ENCODE measurements around the gene DZIP3.

The DZIP3 gene

DNA sequence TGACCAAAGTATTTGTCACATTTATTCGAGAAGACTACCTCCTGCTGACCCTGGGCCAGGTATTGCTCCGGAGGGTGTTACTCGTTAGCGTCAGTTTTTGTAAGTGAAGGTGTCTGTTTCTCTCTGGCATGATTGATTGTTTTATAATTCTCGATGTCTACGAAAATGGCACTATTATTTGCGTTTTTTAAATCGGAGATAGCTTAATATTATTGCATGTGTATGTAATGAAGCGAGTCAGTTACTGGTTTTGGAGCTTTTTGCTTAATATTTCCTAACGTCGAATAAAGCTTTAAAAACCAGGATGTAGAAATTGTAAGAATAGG lies 439 bp downstream of the DZIP3 start:
- Mint-ChIP-seq H3K4me1 (peaks cover 58% of the 10 kb centered on the region), H3K27me3 (ENCODE audit: low read depth, poor library complexity) (peaks cover 4% of the 10 kb centered on the region), H3K36me3 (ENCODE audit: low read depth) (peaks cover 5% of the 10 kb centered on the region), H3K4me3 (peak overlapping the region; percentile 99), H3K27ac (peak overlapping the region; percentile 100), H3K9me3 (no peaks in the 10 kb centered on the region)
- no peak for TF ChIP-seq CTCF (IDR thresholded peaks at IDR 0.05)
- DNase-seq: no peak

- peaks cover 4% of the 10 kb centered on the region for H3K27me3 Mint-ChIP-seq (ENCODE audit: low read depth, poor library complexity)
- H3K27ac Mint-ChIP-seq: peak overlapping the region; percentile 45
- H3K9me3 Mint-ChIP-seq: no peaks in the 10 kb centered on the region
- H3K4me1 Mint-ChIP-seq: peaks cover 54% of the 10 kb centered on the region
- peaks cover under 1% of the 10 kb centered on the region for H3K36me3 Mint-ChIP-seq (ENCODE audit: low read depth)
- DNase-seq: no peak
- no peak for TF ChIP-seq CTCF (IDR thresholded peaks at IDR 0.05)
- peak overlapping the region; percentile 99 for H3K4me3 Mint-ChIP-seq
Measured at GRCh38 chr3:108590460-108590859, 938 bp downstream of the DZIP3 start.

GRCh38 chr3:108595321-108595720 lies 5.8 kb downstream of the DZIP3 start:
- Mint-ChIP-seq H3K4me1 (peaks cover 29% of the 10 kb centered on the region), H3K36me3 (ENCODE audit: low read depth) (peaks cover 2% of the 10 kb centered on the region), H3K4me3 (no peak overlapping the region), H3K27ac (no peak overlapping the region), H3K9me3 (no peaks in the 10 kb centered on the region), H3K27me3 (ENCODE audit: low read depth, poor library complexity) (peaks cover 4% of the 10 kb centered on the region)
- DNase-seq: no peak
- TF ChIP-seq CTCF (IDR thresholded peaks at IDR 0.05): no peak

- Mint-ChIP-seq H3K4me3 (no peak overlapping the region), H3K4me1 (peaks cover 24% of the 10 kb centered on the region), H3K9me3 (peaks cover 16% of the 10 kb centered on the region), H3K36me3 (ENCODE audit: low read depth) (peaks cover 19% of the 10 kb centered on the region), H3K27ac (no peak overlapping the region), H3K27me3 (ENCODE audit: low read depth, poor library complexity) (no peaks in the 10 kb centered on the region)
- no peak for DNase-seq
- no peak for TF ChIP-seq CTCF (IDR thresholded peaks at IDR 0.05)
Measured at GRCh38 chr3:108598375-108598774, 8.9 kb downstream of the DZIP3 start.

- Mint-ChIP-seq H3K27me3 (ENCODE audit: low read depth, poor library complexity) (no peaks in the 10 kb centered on the region), H3K36me3 (ENCODE audit: low read depth) (peaks cover 23% of the 10 kb centered on the region), H3K4me3 (no peak overlapping the region), H3K9me3 (peaks cover 16% of the 10 kb centered on the region), H3K4me1 (peaks cover 26% of the 10 kb centered on the region), H3K27ac (no peak overlapping the region)
- no peak for TF ChIP-seq CTCF (IDR thresholded peaks at IDR 0.05)
- DNase-seq: no peak
Measured at GRCh38 chr3:108599677-108600409, 10.3 kb downstream of the DZIP3 start.

GRCh38 chr3:108602249-108602934 lies 12.9 kb downstream of the DZIP3 start:
- TF ChIP-seq CTCF (IDR thresholded peaks at IDR 0.05): no peak
- H3K27ac Mint-ChIP-seq: peak overlapping the region; percentile 97
- peaks cover 20% of the 10 kb centered on the region for H3K4me1 Mint-ChIP-seq
- peaks cover 16% of the 10 kb centered on the region for H3K9me3 Mint-ChIP-seq
- DNase-seq: no peak
- H3K4me3 Mint-ChIP-seq: no peak overlapping the region
- peaks cover 30% of the 10 kb centered on the region for H3K36me3 Mint-ChIP-seq (ENCODE audit: low read depth)
- H3K27me3 Mint-ChIP-seq (ENCODE audit: low read depth, poor library complexity): no peaks in the 10 kb centered on the region

All from nephron progenitor cell (in vitro differentiated cells).